ENCODE data around the gene NFATC1.

The NFATC1 gene

GRCh38 chr18:79507076-79507545 is 111.4 kb downstream of the NFATC1 start:
- no peak for DNase-seq (ENCODE audit: extremely low read depth, insufficient read length)
- Histone ChIP-seq H3K36me3 (ENCODE audit: control insufficient read depth, insufficient read depth, low read length) (no peaks in the 10 kb centered on the region), H3K27me3 (replicated peaks; ENCODE audit: control insufficient read depth, insufficient read depth, low read length) (no peaks in the 10 kb centered on the region; the same call in none of the 2 replicates), H3K4me3 (replicated peaks; ENCODE audit: low read depth, low read length) (no peak overlapping the region)
- TF ChIP-seq CTCF (IDR thresholded peaks at IDR 0.05; ENCODE audit: insufficient read depth, low read length, poor library complexity, severe bottlenecking): no peak

- H3K36me3 ChIP-seq (ENCODE audit: control insufficient read depth, insufficient read depth, low read length): no peaks in the 10 kb centered on the region
- H3K4me3 ChIP-seq (replicated peaks; ENCODE audit: low read depth, low read length): no peak overlapping the region
- no peaks in the 10 kb centered on the region; the same call in none of the 2 replicates for H3K27me3 ChIP-seq (replicated peaks; ENCODE audit: control insufficient read depth, insufficient read depth, low read length)
- no peak for TF ChIP-seq CTCF (IDR thresholded peaks at IDR 0.05; ENCODE audit: insufficient read depth, low read length, poor library complexity, severe bottlenecking)
- DNase-seq (ENCODE audit: extremely low read depth, insufficient read length): no peak
These were observed 112.1 kb downstream of the NFATC1 start for GRCh38 chr18:79507546-79508480.

- no peaks in the 10 kb centered on the region for H3K36me3 ChIP-seq (ENCODE audit: control insufficient read depth, insufficient read depth, low read length)
- peak; percentile 40 for DNase-seq (ENCODE audit: extremely low read depth, insufficient read length)
- no peaks in the 10 kb centered on the region; the same call in none of the 2 replicates for H3K27me3 ChIP-seq (replicated peaks; ENCODE audit: control insufficient read depth, insufficient read depth, low read length)
- no peak overlapping the region for H3K4me3 ChIP-seq (replicated peaks; ENCODE audit: low read depth, low read length)
- TF ChIP-seq CTCF (IDR thresholded peaks at IDR 0.05; ENCODE audit: insufficient read depth, low read length, poor library complexity, severe bottlenecking): no peak
These were observed 113.1 kb downstream of the NFATC1 start for GRCh38 chr18:79508565-79509535.

- no peak for DNase-seq (ENCODE audit: extremely low read depth, insufficient read length)
- no peak for TF ChIP-seq CTCF (IDR thresholded peaks at IDR 0.05; ENCODE audit: insufficient read depth, low read length, poor library complexity, severe bottlenecking)
- H3K4me3 ChIP-seq (replicated peaks; ENCODE audit: low read depth, low read length): no peak overlapping the region
- no peaks in the 10 kb centered on the region for H3K36me3 ChIP-seq (ENCODE audit: control insufficient read depth, insufficient read depth, low read length)
- no peaks in the 10 kb centered on the region; the same call in none of the 2 replicates for H3K27me3 ChIP-seq (replicated peaks; ENCODE audit: control insufficient read depth, insufficient read depth, low read length)
These were observed 113.8 kb downstream of the NFATC1 start for GRCh38 chr18:79509536-79509930.

GRCh38 chr18:79510046-79510685 is 114.4 kb downstream of the NFATC1 start:
- no peak overlapping the region for H3K4me3 ChIP-seq (replicated peaks; ENCODE audit: low read depth, low read length)
- no peak for TF ChIP-seq CTCF (IDR thresholded peaks at IDR 0.05; ENCODE audit: insufficient read depth, low read length, poor library complexity, severe bottlenecking)
- H3K36me3 ChIP-seq (ENCODE audit: control insufficient read depth, insufficient read depth, low read length): no peaks in the 10 kb centered on the region
- no peaks in the 10 kb centered on the region; the same call in none of the 2 replicates for H3K27me3 ChIP-seq (replicated peaks; ENCODE audit: control insufficient read depth, insufficient read depth, low read length)
- no peak for DNase-seq (ENCODE audit: extremely low read depth, insufficient read length)

All from GM06990 (cell line).